HFFc6 (cell line): ENCODE data around the gene TP73. TPM values are rescaled to one million over a fixed set of nuclear protein-coding genes. Genes with fewer than 3 reads are reported as not detected.

Experiments
- DNase-seq: peaks from one replicate; pipeline ENCODE4 v3.0.0-alpha.2; 2018
- H3K27ac Mint-ChIP-seq: 2 replicates; pipeline ENCODE4 v1.8.0; 2020; ENCODE audit warnings: mild to moderate bottlenecking, mixed read lengths
- H3K27me3 Mint-ChIP-seq: 2 replicates; pipeline ENCODE4 v1.8.0; 2021; ENCODE audit warnings: mild to moderate bottlenecking, moderate library complexity, mixed read lengths; ENCODE audit not compliant: insufficient read depth
- H3K36me3 Mint-ChIP-seq: 2 replicates; pipeline ENCODE4 v1.8.0; 2021; ENCODE audit warnings: low read depth, mixed read lengths
- H3K4me1 Mint-ChIP-seq: 2 replicates; pipeline ENCODE4 v1.8.0; 2020; ENCODE audit warnings: low read depth, mixed read lengths
- H3K4me3 Mint-ChIP-seq: 2 replicates; pipeline ENCODE4 v1.8.0; 2020; ENCODE audit warnings: mild to moderate bottlenecking, moderate library complexity, mixed read lengths
- H3K9me3 Mint-ChIP-seq: 2 replicates; pipeline ENCODE4 v1.8.0; 2020; ENCODE audit warnings: mild to moderate bottlenecking, mixed read lengths
- total RNA-seq, 6 experiments: library from RNA; stranded (reverse); fragmentation: NEBNext Ultra II Directional; extraction: Animal tissue kit (Norgen Biotek cat#: 25700); gene quantifications; 2 replicates in 1 of 6; 3 replicates in 5 of 6; pipeline ENCODE4 v1.2.3, GENCODE V29; 2021
- TF ChIP-seq, protein P1 (sequence below): fragments of 200-600 bp; sonication (generic); IDR thresholded peaks from 2 replicates; pipeline ENCODE4 v1.5.0; 2021; ENCODE audit warnings: antibody characterized with exemption, mild to moderate bottlenecking

TP73 gene
- total RNA-seq, 6 experiments from 2014 or later = not detected

DNA sequence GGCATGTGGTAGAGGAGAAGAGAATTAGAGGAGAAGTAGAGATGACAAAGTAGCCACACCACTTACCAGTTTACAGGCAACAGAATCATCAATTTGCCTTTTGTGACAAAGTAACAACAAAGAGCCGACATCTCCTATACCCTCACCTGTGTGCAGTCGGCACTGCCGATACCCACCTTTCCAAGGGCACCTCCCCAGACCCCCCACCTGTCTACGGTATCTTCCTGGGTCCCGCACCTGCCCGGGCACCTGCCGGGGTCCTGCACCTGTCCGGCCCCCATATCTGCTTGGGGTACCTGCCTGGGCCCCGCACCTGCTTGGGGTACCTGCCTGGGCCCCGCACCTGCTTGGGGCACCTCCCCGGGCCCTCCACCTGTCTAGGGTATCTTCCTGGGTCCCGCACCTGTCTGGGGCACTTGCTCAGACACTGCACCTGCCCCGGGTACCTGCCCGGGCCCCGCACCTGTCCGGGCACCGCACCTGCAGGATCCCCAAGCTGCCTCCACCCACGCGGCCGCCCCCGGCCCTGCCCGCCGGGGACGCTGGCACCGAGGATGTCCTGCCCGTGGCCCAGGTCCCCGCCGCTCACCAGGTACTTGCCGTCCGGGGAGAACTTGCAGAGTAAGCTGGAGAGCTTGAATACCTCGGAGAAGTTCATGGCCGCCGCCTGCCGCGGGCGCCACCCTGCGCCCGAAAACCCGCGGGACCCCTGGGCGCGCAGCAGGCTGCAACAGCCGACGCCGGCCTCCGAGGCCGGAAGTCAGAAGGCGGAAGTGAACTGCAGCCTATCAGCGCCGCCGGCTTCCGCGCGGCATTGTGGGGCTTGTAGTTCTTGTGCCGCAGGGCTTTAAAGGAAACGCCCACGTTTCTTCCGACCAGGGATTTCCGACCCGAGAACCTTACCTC is 2.7 kb upstream of the TP73 start, which contains the start of gene WRAP73:
Gene WRAP73 (minus strand): TSS at position 762 of the 906 bp plus-strand sequence. CDS start 104 bp downstream, at position 658.
- Mint-ChIP-seq H3K4me1 (peaks cover 16% of the 10 kb centered on the region), H3K27me3 (peaks cover 28% of the 10 kb centered on the region), H3K27ac (0 out of 2 replicates have a peak within 1 kb of the TSS, but pooled peaks have one; percentile 23)

DNA sequence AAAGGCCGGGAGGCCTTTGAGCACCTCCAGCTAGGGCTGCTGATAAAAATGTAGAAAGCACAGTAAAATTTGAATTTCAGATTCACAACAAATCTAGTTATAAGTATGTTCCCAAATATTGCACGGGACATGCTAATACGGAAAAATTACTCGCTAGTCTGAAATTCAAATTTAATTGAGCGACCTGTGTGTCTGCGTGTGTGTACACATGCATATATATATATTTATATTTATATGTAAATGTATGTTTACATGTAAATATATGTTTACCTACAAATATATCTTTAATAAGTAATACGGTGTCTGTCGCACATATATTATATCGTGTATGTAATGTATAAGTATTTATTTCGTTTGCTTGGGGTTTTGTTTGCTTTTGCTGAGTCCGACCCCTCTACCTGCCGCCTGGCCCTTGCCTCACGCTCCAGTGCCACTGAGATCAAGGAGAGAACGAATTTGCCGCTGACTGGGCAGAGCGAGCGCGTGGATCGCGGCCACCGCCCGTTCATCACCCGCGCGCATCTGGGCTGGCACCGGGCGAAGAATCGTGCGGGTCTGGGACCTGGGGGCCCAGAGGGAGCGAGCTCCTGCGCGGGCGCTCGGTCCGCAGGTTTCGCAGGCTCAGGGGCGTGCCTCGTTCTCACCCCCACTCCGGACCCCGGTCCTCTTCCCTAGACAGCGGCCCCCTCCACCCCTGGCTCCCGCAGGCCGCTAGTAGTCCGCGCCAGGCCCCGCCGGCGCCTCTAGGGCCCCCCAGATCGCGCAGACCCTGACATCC is 1.9 kb upstream of the TP73 start:
- no peak for DNase-seq
- Mint-ChIP-seq H3K4me1 (peaks cover 16% of the 10 kb centered on the region), H3K36me3 (no peaks in the 10 kb centered on the region; the same call in 1 of the 2 replicates), H3K4me3 (peak overlapping the region; percentile 87), H3K27ac (no peak overlapping the region), H3K27me3 (peaks cover 34% of the 10 kb centered on the region), H3K9me3 (no peaks in the 10 kb centered on the region)
- TF ChIP-seq, protein P1, sequence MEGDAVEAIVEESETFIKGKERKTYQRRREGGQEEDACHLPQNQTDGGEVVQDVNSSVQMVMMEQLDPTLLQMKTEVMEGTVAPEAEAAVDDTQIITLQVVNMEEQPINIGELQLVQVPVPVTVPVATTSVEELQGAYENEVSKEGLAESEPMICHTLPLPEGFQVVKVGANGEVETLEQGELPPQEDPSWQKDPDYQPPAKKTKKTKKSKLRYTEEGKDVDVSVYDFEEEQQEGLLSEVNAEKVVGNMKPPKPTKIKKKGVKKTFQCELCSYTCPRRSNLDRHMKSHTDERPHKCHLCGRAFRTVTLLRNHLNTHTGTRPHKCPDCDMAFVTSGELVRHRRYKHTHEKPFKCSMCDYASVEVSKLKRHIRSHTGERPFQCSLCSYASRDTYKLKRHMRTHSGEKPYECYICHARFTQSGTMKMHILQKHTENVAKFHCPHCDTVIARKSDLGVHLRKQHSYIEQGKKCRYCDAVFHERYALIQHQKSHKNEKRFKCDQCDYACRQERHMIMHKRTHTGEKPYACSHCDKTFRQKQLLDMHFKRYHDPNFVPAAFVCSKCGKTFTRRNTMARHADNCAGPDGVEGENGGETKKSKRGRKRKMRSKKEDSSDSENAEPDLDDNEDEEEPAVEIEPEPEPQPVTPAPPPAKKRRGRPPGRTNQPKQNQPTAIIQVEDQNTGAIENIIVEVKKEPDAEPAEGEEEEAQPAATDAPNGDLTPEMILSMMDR = no peak

More for the DNA sequence above, 2.7 kb upstream of the TP73 start, which contains the start of gene WRAP73:
- Mint-ChIP-seq H3K4me3 (peak within 1 kb of the TSS; percentile 87), H3K36me3 (no peaks in the 10 kb centered on the region; the same call in 1 of the 2 replicates), H3K9me3 (no peaks in the 10 kb centered on the region)
- TF ChIP-seq, protein P1 = peak; percentile 60
- DNase-seq = peak; percentile 82

DNA sequence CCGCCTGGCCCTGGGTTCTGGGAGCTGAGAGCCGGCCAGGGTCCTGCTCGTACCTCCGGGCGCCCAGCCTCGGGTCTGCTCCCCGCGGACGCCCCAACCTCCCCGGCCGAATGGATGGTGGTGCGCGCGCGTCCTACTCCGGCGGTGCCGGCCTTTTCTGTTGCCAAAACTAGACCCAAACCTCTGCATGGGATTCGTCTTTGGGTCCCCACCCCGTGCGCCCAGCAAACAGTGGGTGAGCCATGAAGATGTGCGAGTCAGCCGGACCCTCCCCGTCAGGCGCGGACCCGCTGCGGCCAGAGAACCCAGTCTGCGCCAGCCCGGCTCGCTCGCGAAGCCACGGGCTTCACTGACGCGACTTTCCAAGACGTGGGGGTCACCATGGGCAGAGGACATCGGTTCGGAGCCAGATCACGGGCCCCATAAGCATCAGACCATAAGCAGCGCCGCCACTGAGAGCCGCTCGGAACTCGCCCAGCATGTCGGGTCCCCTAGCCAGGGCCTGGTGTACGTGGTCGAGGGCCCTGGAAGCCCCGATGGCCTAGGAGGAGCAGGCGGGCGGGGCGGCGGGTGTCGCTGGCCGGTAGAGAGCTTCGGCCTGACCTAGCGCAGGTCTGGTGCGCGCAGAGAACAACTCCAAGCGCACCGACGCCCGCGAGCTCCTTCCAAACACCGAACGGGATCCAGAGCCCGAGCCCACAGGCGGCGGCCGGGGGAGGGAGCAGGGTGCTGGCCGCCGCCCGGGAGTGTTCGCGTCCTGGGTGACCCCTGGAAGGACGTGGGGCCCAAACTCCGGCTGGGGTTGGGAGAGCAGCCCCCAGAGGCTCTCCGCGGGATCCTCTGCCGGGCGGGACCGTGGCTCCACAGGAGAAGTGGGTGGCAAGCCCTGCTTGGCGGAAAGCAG is 1.0 kb upstream of the TP73 start:
- TF ChIP-seq, protein P1 = no peak
- Mint-ChIP-seq H3K4me1 (peaks cover 16% of the 10 kb centered on the region), H3K27me3 (peaks cover 37% of the 10 kb centered on the region), H3K36me3 (no peaks in the 10 kb centered on the region), H3K27ac (no peak overlapping the region), H3K9me3 (no peaks in the 10 kb centered on the region), H3K4me3 (no peak overlapping the region)
- no peak for DNase-seq

DNA sequence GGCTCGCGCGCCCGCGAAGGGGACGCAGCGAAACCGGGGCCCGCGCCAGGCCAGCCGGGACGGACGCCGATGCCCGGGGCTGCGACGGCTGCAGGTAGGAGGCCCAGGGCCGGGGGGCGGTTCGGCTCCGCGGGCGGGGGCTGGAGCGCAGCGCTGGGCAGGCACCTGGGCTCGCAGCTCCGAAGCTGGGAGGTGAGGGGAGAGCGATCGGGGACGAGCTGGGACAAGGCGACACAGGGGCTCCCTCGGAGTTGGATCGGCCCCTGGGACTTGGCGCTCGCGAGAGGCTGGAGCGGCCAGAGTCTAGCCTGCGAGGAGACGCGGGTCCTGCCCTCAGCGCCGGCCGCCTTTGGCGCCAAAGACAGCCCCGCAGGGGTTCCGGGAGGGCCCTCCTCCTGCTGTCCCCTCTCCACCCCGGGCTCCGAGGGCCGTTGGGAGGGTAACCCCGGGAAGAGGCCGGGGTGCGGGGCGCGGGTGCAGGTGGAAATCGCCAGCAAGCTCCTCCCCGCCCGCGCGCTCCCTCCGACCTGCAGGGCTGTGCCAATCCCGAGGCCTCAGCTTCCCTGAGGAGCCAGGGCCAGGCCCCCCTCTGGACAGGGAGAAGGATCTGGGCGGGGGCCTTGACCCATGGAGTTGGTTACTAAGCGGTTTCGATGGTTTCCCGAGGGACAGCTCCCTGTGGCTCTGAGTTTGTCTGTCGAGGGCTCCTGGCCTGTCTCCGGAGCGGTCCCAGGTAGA is 401 bp downstream of the TP73 start:
- TF ChIP-seq, protein P1 = no peak
- Mint-ChIP-seq H3K4me3 (no peak overlapping the region), H3K27ac (no peak overlapping the region), H3K36me3 (no peaks in the 10 kb centered on the region), H3K27me3 (peaks cover 50% of the 10 kb centered on the region), H3K4me1 (peaks cover 16% of the 10 kb centered on the region), H3K9me3 (no peaks in the 10 kb centered on the region)
- no peak for DNase-seq
